ENCODE results near the gene PLP1. TPM values are rescaled to one million over a fixed set of nuclear protein-coding genes. Genes with fewer than 3 reads are reported as not detected.
"Not testable (repeated sequence)": the region's sequence is repeated elsewhere in the genome, so short reads cannot be mapped to it uniquely, and the experiment has no call there.

Gene PLP1
- total RNA-seq, 2 donors from 2014 or later, result 1.7 to 14.8 TPM

GRCh38 chrX:103742339-103742738 is 34.3 kb upstream of the PLP1 start:
- H3K9me3 ChIP-seq, result no peaks in the 10 kb centered on the region
- no peak overlapping the region for H3K27ac ChIP-seq
- no peaks in the 10 kb centered on the region for H3K27me3 ChIP-seq (replicated peaks; ENCODE audit: insufficient read depth)
- H3K4me1 ChIP-seq (ENCODE audit: control insufficient read depth in 1 of 2, low read depth in 2 of 2), result no peaks in the 10 kb centered on the region
- DNase-seq (ENCODE audit: low spot score) (no peak), ATAC-seq (ENCODE audit: insufficient number of reproducible peaks, low FRiP score, low read depth) (no peak)
- no peak for TF ChIP-seq CTCF (IDR thresholded peaks at IDR 0.05)
- H3K36me3 ChIP-seq, result no peaks in the 10 kb centered on the region
- no peak overlapping the region for H3K4me3 ChIP-seq

GRCh38 chrX:103747163-103747562 is 29.5 kb upstream of the PLP1 start:
- Histone ChIP-seq H3K4me3 (no peak overlapping the region), H3K36me3 (no peaks in the 10 kb centered on the region), H3K27ac (no peak overlapping the region), H3K9me3 (no peaks in the 10 kb centered on the region), H3K4me1 (ENCODE audit: control insufficient read depth in 1 of 2, low read depth in 2 of 2) (no peaks in the 10 kb centered on the region), H3K27me3 (replicated peaks; ENCODE audit: insufficient read depth) (no peaks in the 10 kb centered on the region)
- DNase-seq (ENCODE audit: low spot score), result no peak
- TF ChIP-seq CTCF (IDR thresholded peaks at IDR 0.05), result no peak
- ATAC-seq (ENCODE audit: insufficient number of reproducible peaks, low FRiP score, low read depth), result no peak

GRCh38 chrX:103754401-103754800 is 22.2 kb upstream of the PLP1 start:
- no peak for TF ChIP-seq CTCF (IDR thresholded peaks at IDR 0.05)
- H3K4me1 ChIP-seq (ENCODE audit: control insufficient read depth in 1 of 2, low read depth in 2 of 2), result no peaks in the 10 kb centered on the region
- no peak overlapping the region for H3K27ac ChIP-seq

GRCh38 chrX:103756736-103757135 is 19.9 kb upstream of the PLP1 start:
- no peaks in the 10 kb centered on the region for H3K27me3 ChIP-seq (replicated peaks; ENCODE audit: insufficient read depth)
- TF ChIP-seq CTCF (IDR thresholded peaks at IDR 0.05), result no peak
- ATAC-seq (ENCODE audit: insufficient number of reproducible peaks, low FRiP score, low read depth), result no peak

More at GRCh38 chrX:103754401-103754800, 22.2 kb upstream of the PLP1 start:
- no peak for DNase-seq (ENCODE audit: low spot score)
- H3K27me3 ChIP-seq (replicated peaks; ENCODE audit: insufficient read depth), result no peaks in the 10 kb centered on the region
- no peak overlapping the region for H3K4me3 ChIP-seq
- ATAC-seq (ENCODE audit: insufficient number of reproducible peaks, low FRiP score, low read depth), result no peak
- H3K9me3 ChIP-seq, result no peaks in the 10 kb centered on the region
- H3K36me3 ChIP-seq, result no peaks in the 10 kb centered on the region

GRCh38 chrX:103758555-103758954 is 18.1 kb upstream of the PLP1 start:
- DNase-seq (ENCODE audit: low spot score) (no peak), ATAC-seq (ENCODE audit: insufficient number of reproducible peaks, low FRiP score, low read depth) (no peak)
- Histone ChIP-seq H3K36me3 (no peaks in the 10 kb centered on the region), H3K27ac (no peak overlapping the region), H3K4me1 (ENCODE audit: control insufficient read depth in 1 of 2, low read depth in 2 of 2) (no peaks in the 10 kb centered on the region), H3K4me3 (no peak overlapping the region), H3K9me3 (no peaks in the 10 kb centered on the region), H3K27me3 (replicated peaks; ENCODE audit: insufficient read depth) (no peaks in the 10 kb centered on the region)
- TF ChIP-seq CTCF (IDR thresholded peaks at IDR 0.05), result no peak

More at GRCh38 chrX:103756736-103757135, 19.9 kb upstream of the PLP1 start:
- H3K4me3 ChIP-seq, result no peak overlapping the region
- H3K36me3 ChIP-seq, result no peaks in the 10 kb centered on the region
- no peaks in the 10 kb centered on the region for H3K9me3 ChIP-seq
- no peak for DNase-seq (ENCODE audit: low spot score)
- no peak overlapping the region for H3K27ac ChIP-seq
- H3K4me1 ChIP-seq (ENCODE audit: control insufficient read depth in 1 of 2, low read depth in 2 of 2), result no peaks in the 10 kb centered on the region

GRCh38 chrX:103763541-103763940 is 13.1 kb upstream of the PLP1 start:
- H3K27ac ChIP-seq; ATAC-seq (ENCODE audit: insufficient number of reproducible peaks, low FRiP score, low read depth); DNase-seq (ENCODE audit: low spot score); H3K4me3 ChIP-seq; H3K9me3 ChIP-seq; H3K27me3 ChIP-seq (replicated peaks; ENCODE audit: insufficient read depth); H3K36me3 ChIP-seq; H3K4me1 ChIP-seq (ENCODE audit: control insufficient read depth in 1 of 2, low read depth in 2 of 2): not testable (repeated sequence)

GRCh38 chrX:103766813-103767555 is 9.7 kb upstream of the PLP1 start:
- not testable (repeated sequence) for DNase-seq (ENCODE audit: low spot score); H3K27ac ChIP-seq; ATAC-seq (ENCODE audit: insufficient number of reproducible peaks, low FRiP score, low read depth); H3K4me3 ChIP-seq; H3K36me3 ChIP-seq; H3K4me1 ChIP-seq (ENCODE audit: control insufficient read depth in 1 of 2, low read depth in 2 of 2); H3K27me3 ChIP-seq (replicated peaks; ENCODE audit: insufficient read depth); H3K9me3 ChIP-seq

Measured in thoracic aorta (tissue), 2 donors.